GM18508 (cell line): ENCODE measurements around the gene PIP5K1B.

Experiments used
- ATAC-seq: cut with Tn5 transposase; IDR thresholded peaks from one replicate; pipeline ENCODE4 v1.9.1; 2021; ENCODE audit warnings: moderate number of reproducible peaks; ENCODE audit not compliant: insufficient read depth, unreplicated experiment

Gene PIP5K1B

GRCh38 chr9:68843239-68843638 is 138.2 kb downstream of the PIP5K1B start:
- ATAC-seq: no peak

- no peak for ATAC-seq
Observed at GRCh38 chr9:68844157-68844556, 139.1 kb downstream of the PIP5K1B start.

- ATAC-seq: no peak
Observed at GRCh38 chr9:68844631-68845612, 139.9 kb downstream of the PIP5K1B start.

- ATAC-seq: no peak
Observed at GRCh38 chr9:68847765-68848164, 142.7 kb downstream of the PIP5K1B start.

- ATAC-seq: no peak
Observed at GRCh38 chr9:68851657-68852056, 146.6 kb downstream of the PIP5K1B start.

- ATAC-seq: no peak
Observed at GRCh38 chr9:68852941-68853340, 147.9 kb downstream of the PIP5K1B start.

- no peak for ATAC-seq
Observed at GRCh38 chr9:68859347-68859746, 154.3 kb downstream of the PIP5K1B start.

GRCh38 chr9:68860419-68860818 is 155.4 kb downstream of the PIP5K1B start:
- no peak for ATAC-seq

- ATAC-seq: no peak
Observed at GRCh38 chr9:68861436-68861835, 156.4 kb downstream of the PIP5K1B start.

- ATAC-seq: no peak
Observed at GRCh38 chr9:68867066-68867465, 162.0 kb downstream of the PIP5K1B start.

GRCh38 chr9:68869022-68869421 is 164.0 kb downstream of the PIP5K1B start:
- no peak for ATAC-seq

- no peak for ATAC-seq
Observed at GRCh38 chr9:68870086-68870485, 165.0 kb downstream of the PIP5K1B start.

- no peak for ATAC-seq
Observed at GRCh38 chr9:68871236-68871635, 166.2 kb downstream of the PIP5K1B start.

- ATAC-seq: no peak
Observed at GRCh38 chr9:68872026-68872501, 167.0 kb downstream of the PIP5K1B start.

- no peak for ATAC-seq
Observed at GRCh38 chr9:68873179-68873578, 168.1 kb downstream of the PIP5K1B start.

GRCh38 chr9:68876273-68876672 is 171.2 kb downstream of the PIP5K1B start:
- no peak for ATAC-seq

- ATAC-seq: no peak
Observed at GRCh38 chr9:68876681-68877080, 171.6 kb downstream of the PIP5K1B start.

GRCh38 chr9:68877219-68877618 is 172.2 kb downstream of the PIP5K1B start:
- ATAC-seq: no peak

GRCh38 chr9:68878450-68878849 is 173.4 kb downstream of the PIP5K1B start:
- no peak for ATAC-seq

- ATAC-seq: no peak
Observed at GRCh38 chr9:68883224-68883623, 178.2 kb downstream of the PIP5K1B start.

GRCh38 chr9:68887232-68887631 is 182.2 kb downstream of the PIP5K1B start:
- no peak for ATAC-seq

GRCh38 chr9:68894502-68894901 is 189.5 kb downstream of the PIP5K1B start:
- ATAC-seq: no peak
